SK-N-SH (cell line): ENCODE data around the gene RGS6. TPM values are rescaled to one million over a fixed set of nuclear protein-coding genes. Genes with fewer than 3 reads are reported as not detected.
A peak's percentile ranks its signal among the peaks of the same experiment; 100 is the strongest.

Experiments
- CTCF ChIA-PET: fragments of 300-600, 350-600 bp; formaldehyde crosslinking; extraction: SDS; loops from one replicate; lab custom pipeline; 2021; lab: Yijun Ruan, JAX
- POLR2A ChIA-PET: fragments of 350-600 bp; sonication (Branson Sonifier 250); formaldehyde crosslinking; extraction: SDS; loops from one replicate; lab custom pipeline; 2020; ENCODE audit warnings: antibody characterized with exemption, inconsistent platforms; lab: Yijun Ruan, JAX
- DNase-seq: peaks from one replicate; pipeline ENCODE4 v3.0.0; 2012
- H2AFZ ChIP-seq: fragments of 200-600 bp; sonication (generic); 2 replicates; pipeline ENCODE4 v1.8.1; 2016; ENCODE audit warnings: antibody characterized with exemption, mild to moderate bottlenecking, low read depth
- H3F3A ChIP-seq: fragments of 200-600 bp; sonication (generic); replicated peaks from 2 replicates; pipeline ENCODE3; 2016; ENCODE audit warnings: antibody characterized with exemption, mild to moderate bottlenecking; ENCODE audit not compliant: insufficient read depth
- H3K27ac ChIP-seq, 2 experiments: fragments of 200-500 bp in 1 of 2; fragments of 200-600 bp in 1 of 2; sonication (Bioruptor generic) in 1 of 2; sonication (generic), shearing (Covaris generic) in 1 of 2; 2 replicates each; pipeline versions ENCODE4 v1.5.1 to v1.6.1; 2014 to 2016; ENCODE audit warnings: low read depth in 2 of 2, inconsistent platforms in 1 of 2, low read length in 1 of 2, mild to moderate bottlenecking in 1 of 2, mixed read lengths in 1 of 2
- H3K27me3 ChIP-seq: fragments of 200-600 bp; sonication (generic), shearing (Covaris generic); 2 replicates; pipeline ENCODE4 v1.6.1; 2016; ENCODE audit warnings: mixed run types; ENCODE audit not compliant: insufficient read depth
- H3K36me3 ChIP-seq, 2 experiments: fragments of 200-500 bp in 1 of 2; fragments of 200-600 bp in 1 of 2; sonication (Bioruptor generic) in 1 of 2; sonication (generic) in 1 of 2; replicated peaks in 1 of 2; 2 replicates each; pipeline versions ENCODE3 to v1.5.1; 2014 to 2016; ENCODE audit warnings: low read length in 1 of 2, mild to moderate bottlenecking in 1 of 2; ENCODE audit not compliant: insufficient read depth in 2 of 2, control insufficient read depth in 1 of 2
- H3K4me1 ChIP-seq, 2 experiments: fragments of 200-500 bp in 1 of 2; fragments of 200-600 bp in 1 of 2; sonication (Bioruptor generic) in 1 of 2; sonication (generic), shearing (Covaris generic) in 1 of 2; 2 replicates each; pipeline versions ENCODE4 v1.5.1 to v1.6.1; 2014 to 2016; ENCODE audit warnings: low read depth in 1 of 2, low read length in 1 of 2, mixed run types in 1 of 2; ENCODE audit not compliant: insufficient read depth in 2 of 2, control insufficient read depth in 1 of 2
- H3K4me2 ChIP-seq: fragments of 200-600 bp; sonication (generic), shearing (Covaris generic); 2 replicates; pipeline ENCODE4 v1.6.1; 2017; ENCODE audit warnings: mixed run types
- H3K4me3 ChIP-seq, 2 experiments: fragments of 200-500 bp in 1 of 2; fragments of 200-600 bp in 1 of 2; sonication (Bioruptor generic) in 1 of 2; sonication (generic), shearing (Covaris generic) in 1 of 2; 2 replicates each; pipeline versions ENCODE4 v1.5.1 to v1.8.1; 2014 to 2016; ENCODE audit warnings: low read depth in 2 of 2, inconsistent platforms in 1 of 2, low read length in 1 of 2, mild to moderate bottlenecking in 1 of 2, mixed read lengths in 1 of 2, moderate library complexity in 1 of 2
- H3K79me2 ChIP-seq: fragments of 200-600 bp; sonication (generic); 2 replicates; pipeline ENCODE4 v1.8.1; 2017; ENCODE audit warnings: mild to moderate bottlenecking; ENCODE audit not compliant: insufficient read depth
- H3K9ac ChIP-seq: fragments of 200-600 bp; sonication (generic); 2 replicates; pipeline ENCODE4 v1.6.1; 2017; ENCODE audit warnings: mixed run types
- H3K9me2 ChIP-seq: fragments of 200-600 bp; sonication (generic); 2 replicates; pipeline ENCODE4 v1.6.1; 2017; ENCODE audit warnings: mixed run types
- H3K9me3 ChIP-seq: fragments of 200-600 bp; sonication (generic); 2 replicates; pipeline ENCODE4 v1.6.1; 2017; ENCODE audit warnings: mixed run types, mild to moderate bottlenecking, moderate library complexity
- H4K20me1 ChIP-seq: fragments of 200-600 bp; sonication (generic); 2 replicates; pipeline ENCODE4 v1.6.1; 2017; ENCODE audit warnings: mild to moderate bottlenecking, mixed run types; ENCODE audit not compliant: insufficient read depth
- CHD2 ChIP-seq: fragments of 150-350 bp; IDR thresholded peaks from 2 replicates; pipeline ENCODE4 v1.6.1; 2018; ENCODE audit warnings: low read length; ENCODE audit not compliant: partially characterized antibody
- EZH2phosphoT487 ChIP-seq: fragments of 200-600 bp; sonication (generic); IDR thresholded peaks from 2 replicates; pipeline ENCODE4 v1.6.1; 2017; ENCODE audit warnings: low read depth, mixed run types, mild to moderate bottlenecking, antibody characterized with exemption, moderate library complexity, borderline replicate concordance
- FOSL2 ChIP-seq: IDR thresholded peaks from 2 replicates; pipeline ENCODE4 v1.4.0; 2012; ENCODE audit warnings: low read depth, mild to moderate bottlenecking, moderate library complexity, borderline replicate concordance
- FOXJ3 ChIP-seq: sonication (generic); formaldehyde crosslinking; IDR thresholded peaks from 2 replicates; pipeline ENCODE4 v1.5.1; 2020; ENCODE audit warnings: mild to moderate bottlenecking, missing genetic modification reagents
- GATA2 ChIP-seq: sonication (generic); formaldehyde crosslinking; IDR thresholded peaks from 2 replicates; pipeline ENCODE4 v1.5.0; 2020; ENCODE audit warnings: mild to moderate bottlenecking, missing genetic modification reagents
- IRF3 ChIP-seq: fragments of 150-350 bp; IDR thresholded peaks from 2 replicates; pipeline ENCODE4 v1.6.1; 2016; ENCODE audit warnings: mild to moderate bottlenecking, low read depth, low read length
- PBX3 ChIP-seq: IDR thresholded peaks from 2 replicates; pipeline ENCODE4; 2012
- POLR2AphosphoS5 ChIP-seq: IDR thresholded peaks from 2 replicates; pipeline ENCODE4 v1.6.1; 2012; ENCODE audit warnings: low read depth, low read length
- RAD21 ChIP-seq: IDR thresholded peaks from 2 replicates; pipeline ENCODE4 v1.6.1; 2012; ENCODE audit warnings: mild to moderate bottlenecking, low read length
- RCOR1 ChIP-seq: fragments of 150-350 bp; IDR thresholded peaks from 2 replicates; pipeline ENCODE4 v1.6.1; 2017; ENCODE audit warnings: antibody characterized with exemption, low read length
- RFX5 ChIP-seq: IDR thresholded peaks from 2 replicates; pipeline ENCODE4 v1.6.1; 2012; ENCODE audit warnings: mild to moderate bottlenecking, improper control_type of control experiment, low read length
- RXRA ChIP-seq: IDR thresholded peaks from 2 replicates; pipeline ENCODE4 v1.4.0; 2012; ENCODE audit warnings: low read depth, mild to moderate bottlenecking, borderline replicate concordance
- SIN3A ChIP-seq: IDR thresholded peaks from 2 replicates; pipeline ENCODE4 v1.6.1; 2012; ENCODE audit warnings: low read depth, mild to moderate bottlenecking, low read length, moderate library complexity, borderline replicate concordance
- TEAD4 ChIP-seq: IDR thresholded peaks from 2 replicates; pipeline ENCODE4 v1.4.0; 2012; ENCODE audit warnings: mild to moderate bottlenecking, borderline replicate concordance; ENCODE audit not compliant: insufficient read depth
- USF1 ChIP-seq: IDR thresholded peaks from 2 replicates; pipeline ENCODE4 v1.4.0; 2012; ENCODE audit warnings: low read depth, borderline replicate concordance
- USF2 ChIP-seq: fragments of 150-350 bp; IDR thresholded peaks from 2 replicates; pipeline ENCODE4 v1.6.1; 2017; ENCODE audit warnings: antibody characterized with exemption, low read length, low read depth, borderline replicate concordance
- YY1 ChIP-seq: IDR thresholded peaks from 2 replicates; pipeline ENCODE4 v1.4.0; 2012; ENCODE audit warnings: low read depth, mild to moderate bottlenecking
- whole genome bisulfite sequencing: methylation state at CpG from one replicate; pipeline ENCODE4 v1.1.6; 2017; ENCODE audit warnings: low lambda C conversion rate; 5-methylcytosine and 5-hydroxymethylcytosine counted together
- polyA plus RNA-seq, 3 experiments: library from polyadenylated mRNA; depleted of rRNA; stranded (reverse); fragments of >200 nt; gene quantifications; 2 replicates each; pipeline ENCODE4 v1.2.3, GENCODE V29; 2012

Gene RGS6
- polyA plus RNA-seq, 1 of the 3 experiments (the other 2 are of a cell fraction) = not detected

GRCh38 chr14:71918955-71919354, 13.3 kb upstream of the RGS6 start:
- H4K20me1 ChIP-seq = no peaks in the 10 kb centered on the region
- no peak overlapping the region for H3K4me2 ChIP-seq
- no peaks in the 10 kb centered on the region for H3K9me3 ChIP-seq
- H2AFZ ChIP-seq = no peak overlapping the region
- H3K9ac ChIP-seq = no peak overlapping the region
- no peak for DNase-seq
- H3K4me3 ChIP-seq = no peak overlapping the region
- TF ChIP-seq USF1 (no peak), RCOR1 (no peak)
- no peaks in the 10 kb centered on the region for H3K4me1 ChIP-seq
- H3K79me2 ChIP-seq = no peaks in the 10 kb centered on the region
- no peaks in the 10 kb centered on the region for H3K9me2 ChIP-seq
- ChIA-PET CTCF (interaction anchor here (0.9 to 1.7 kb wide), 2 partner anchors 14 to 815 kb away, joined by 3 to 4 read pairs; no protein-coding TSS in a partner anchor), POLR2A (no interaction called here)
- no peak overlapping the region for H3K27ac ChIP-seq
- no peaks in the 10 kb centered on the region for H3F3A ChIP-seq
- 5% methylated on average over 3 of the region's 3 CpGs for WGBS
- peaks cover 9% of the 10 kb centered on the region; the same call in 1 of the 2 replicates for H3K27me3 ChIP-seq
- H3K36me3 ChIP-seq = no peaks in the 10 kb centered on the region

- no peak overlapping the region for H3K4me2 ChIP-seq
- no peak for DNase-seq
- no peak overlapping the region for H3K4me3 ChIP-seq
- H3K27me3 ChIP-seq = no peaks in the 10 kb centered on the region
- no peaks in the 10 kb centered on the region for H3K79me2 ChIP-seq
- POLR2A ChIA-PET = no interaction called here
- WGBS = 1% methylated on average over 4 of the region's 4 CpGs
- H3K9ac ChIP-seq = no peak overlapping the region
- no peaks in the 10 kb centered on the region for H3K9me2 ChIP-seq
- no peaks in the 10 kb centered on the region for H3K9me3 ChIP-seq
- no peaks in the 10 kb centered on the region for H3F3A ChIP-seq
- no peaks in the 10 kb centered on the region for H3K36me3 ChIP-seq
- H4K20me1 ChIP-seq = no peaks in the 10 kb centered on the region
- TF ChIP-seq POLR2AphosphoS5 (no peak), RAD21 (no peak), FOXJ3 (CRISPR knock-in tag) (no peak), TEAD4 (no peak), CHD2 (no peak), EZH2phosphoT487 (no peak)
- H2AFZ ChIP-seq = no peak overlapping the region
- CTCF ChIA-PET = no interaction called here
- H3K27ac ChIP-seq = no peak overlapping the region
- H3K4me1 ChIP-seq = no peaks in the 10 kb centered on the region
Observed at GRCh38 chr14:71923513-71923912, 8.7 kb upstream of the RGS6 start.

- peak; percentile 16 for DNase-seq
- ChIA-PET POLR2A (no interaction called here), CTCF (interaction anchor here (1.1 to 1.4 kb wide), 2 partner anchors 71 to 76 kb away, joined by 3 to 4 read pairs; no protein-coding TSS in a partner anchor)
- H3K27me3 ChIP-seq = peaks cover 30% of the 10 kb centered on the region
- no peaks in the 10 kb centered on the region for H3K4me1 ChIP-seq
- H3K9ac ChIP-seq = no peak overlapping the region
- H2AFZ ChIP-seq = no peak overlapping the region
- no peaks in the 10 kb centered on the region for H3K79me2 ChIP-seq
- H3K9me3 ChIP-seq = no peaks in the 10 kb centered on the region
- H4K20me1 ChIP-seq = no peaks in the 10 kb centered on the region
- H3K4me3 ChIP-seq = no peak overlapping the region
- H3K36me3 ChIP-seq = no peaks in the 10 kb centered on the region
- no peaks in the 10 kb centered on the region for H3K9me2 ChIP-seq
- WGBS = 11% methylated on average over 25 of the region's 36 CpGs
- H3K4me2 ChIP-seq = peak overlapping the region; percentile 44; the same call in 1 of the 2 replicates
- H3F3A ChIP-seq = no peaks in the 10 kb centered on the region
- H3K27ac ChIP-seq = no peak overlapping the region
- no peak for TF ChIP-seq PBX3
- TF ChIP-seq GATA2 = no peak
- no peak for TF ChIP-seq EZH2phosphoT487
- TF ChIP-seq SIN3A = no peak
- TF ChIP-seq RXRA = no peak
- TF ChIP-seq RFX5 = no peak
- TF ChIP-seq FOXJ3 (CRISPR knock-in tag) = no peak
- no peak for TF ChIP-seq IRF3
- TF ChIP-seq FOSL2 = no peak
- TF ChIP-seq USF2 = no peak
- no peak for TF ChIP-seq RCOR1
- no peak for TF ChIP-seq YY1
Observed at GRCh38 chr14:71931492-71932228, 569 bp upstream of the RGS6 start.
